SK-N-SH (cell line): ENCODE data around the gene RUVBL2. TPM values are rescaled to one million over a fixed set of nuclear protein-coding genes. Genes with fewer than 3 reads are reported as not detected.
"Not testable (repeated sequence)": the region's sequence is repeated elsewhere in the genome, so short reads cannot be mapped to it uniquely, and the experiment has no call there.

Experiments
- CTCF ChIA-PET: fragments of 300-600, 350-600 bp; formaldehyde crosslinking; extraction: SDS; loops from one replicate; lab custom pipeline; 2021; lab: Yijun Ruan, JAX
- POLR2A ChIA-PET: fragments of 350-600 bp; sonication (Branson Sonifier 250); formaldehyde crosslinking; extraction: SDS; loops from one replicate; lab custom pipeline; 2020; ENCODE audit warnings: antibody characterized with exemption, inconsistent platforms; lab: Yijun Ruan, JAX
- DNase-seq: peaks from one replicate; pipeline ENCODE4 v3.0.0; 2012
- H2AFZ ChIP-seq: fragments of 200-600 bp; sonication (generic); 2 replicates; pipeline ENCODE4 v1.8.1; 2016; ENCODE audit warnings: antibody characterized with exemption, mild to moderate bottlenecking, low read depth
- H3F3A ChIP-seq: fragments of 200-600 bp; sonication (generic); replicated peaks from 2 replicates; pipeline ENCODE3; 2016; ENCODE audit warnings: antibody characterized with exemption, mild to moderate bottlenecking; ENCODE audit not compliant: insufficient read depth
- H3K27ac ChIP-seq, 2 experiments: fragments of 200-500 bp in 1 of 2; fragments of 200-600 bp in 1 of 2; sonication (Bioruptor generic) in 1 of 2; sonication (generic), shearing (Covaris generic) in 1 of 2; 2 replicates each; pipeline versions ENCODE4 v1.5.1 to v1.6.1; 2014 to 2016; ENCODE audit warnings: low read depth in 2 of 2, inconsistent platforms in 1 of 2, low read length in 1 of 2, mild to moderate bottlenecking in 1 of 2, mixed read lengths in 1 of 2
- H3K27me3 ChIP-seq: fragments of 200-600 bp; sonication (generic), shearing (Covaris generic); 2 replicates; pipeline ENCODE4 v1.6.1; 2016; ENCODE audit warnings: mixed run types; ENCODE audit not compliant: insufficient read depth
- H3K36me3 ChIP-seq, 2 experiments: fragments of 200-500 bp in 1 of 2; fragments of 200-600 bp in 1 of 2; sonication (Bioruptor generic) in 1 of 2; sonication (generic) in 1 of 2; replicated peaks in 1 of 2; 2 replicates each; pipeline versions ENCODE3 to v1.5.1; 2014 to 2016; ENCODE audit warnings: low read length in 1 of 2, mild to moderate bottlenecking in 1 of 2; ENCODE audit not compliant: insufficient read depth in 2 of 2, control insufficient read depth in 1 of 2
- H3K4me1 ChIP-seq, 2 experiments: fragments of 200-500 bp in 1 of 2; fragments of 200-600 bp in 1 of 2; sonication (Bioruptor generic) in 1 of 2; sonication (generic), shearing (Covaris generic) in 1 of 2; 2 replicates each; pipeline versions ENCODE4 v1.5.1 to v1.6.1; 2014 to 2016; ENCODE audit warnings: low read depth in 1 of 2, low read length in 1 of 2, mixed run types in 1 of 2; ENCODE audit not compliant: insufficient read depth in 2 of 2, control insufficient read depth in 1 of 2
- H3K4me2 ChIP-seq: fragments of 200-600 bp; sonication (generic), shearing (Covaris generic); 2 replicates; pipeline ENCODE4 v1.6.1; 2017; ENCODE audit warnings: mixed run types
- H3K4me3 ChIP-seq, 2 experiments: fragments of 200-500 bp in 1 of 2; fragments of 200-600 bp in 1 of 2; sonication (Bioruptor generic) in 1 of 2; sonication (generic), shearing (Covaris generic) in 1 of 2; 2 replicates each; pipeline versions ENCODE4 v1.5.1 to v1.8.1; 2014 to 2016; ENCODE audit warnings: low read depth in 2 of 2, inconsistent platforms in 1 of 2, low read length in 1 of 2, mild to moderate bottlenecking in 1 of 2, mixed read lengths in 1 of 2, moderate library complexity in 1 of 2
- H3K79me2 ChIP-seq: fragments of 200-600 bp; sonication (generic); 2 replicates; pipeline ENCODE4 v1.8.1; 2017; ENCODE audit warnings: mild to moderate bottlenecking; ENCODE audit not compliant: insufficient read depth
- H3K9ac ChIP-seq: fragments of 200-600 bp; sonication (generic); 2 replicates; pipeline ENCODE4 v1.6.1; 2017; ENCODE audit warnings: mixed run types
- H3K9me2 ChIP-seq: fragments of 200-600 bp; sonication (generic); 2 replicates; pipeline ENCODE4 v1.6.1; 2017; ENCODE audit warnings: mixed run types
- H3K9me3 ChIP-seq: fragments of 200-600 bp; sonication (generic); 2 replicates; pipeline ENCODE4 v1.6.1; 2017; ENCODE audit warnings: mixed run types, mild to moderate bottlenecking, moderate library complexity
- H4K20me1 ChIP-seq: fragments of 200-600 bp; sonication (generic); 2 replicates; pipeline ENCODE4 v1.6.1; 2017; ENCODE audit warnings: mild to moderate bottlenecking, mixed run types; ENCODE audit not compliant: insufficient read depth
- WGBS: methylation state at CpG from one replicate; pipeline ENCODE4 v1.1.6; 2017; ENCODE audit warnings: low lambda C conversion rate; 5-methylcytosine and 5-hydroxymethylcytosine counted together
- polyA plus RNA-seq, 3 experiments: library from polyadenylated mRNA; depleted of rRNA; stranded (reverse); fragments of >200 nt; gene quantifications; 2 replicates each; pipeline ENCODE4 v1.2.3, GENCODE V29; 2012
- TF ChIP-seq, protein P1 (sequence below): fragments of 200-600 bp; sonication (generic); IDR thresholded peaks from 2 replicates; pipeline ENCODE4 v1.6.1; 2017; ENCODE audit warnings: antibody characterized with exemption, mild to moderate bottlenecking, moderate library complexity

Gene RUVBL2
- polyA plus RNA-seq, 1 of the 3 experiments (the other 2 are of a cell fraction): 459 TPM

DNA sequence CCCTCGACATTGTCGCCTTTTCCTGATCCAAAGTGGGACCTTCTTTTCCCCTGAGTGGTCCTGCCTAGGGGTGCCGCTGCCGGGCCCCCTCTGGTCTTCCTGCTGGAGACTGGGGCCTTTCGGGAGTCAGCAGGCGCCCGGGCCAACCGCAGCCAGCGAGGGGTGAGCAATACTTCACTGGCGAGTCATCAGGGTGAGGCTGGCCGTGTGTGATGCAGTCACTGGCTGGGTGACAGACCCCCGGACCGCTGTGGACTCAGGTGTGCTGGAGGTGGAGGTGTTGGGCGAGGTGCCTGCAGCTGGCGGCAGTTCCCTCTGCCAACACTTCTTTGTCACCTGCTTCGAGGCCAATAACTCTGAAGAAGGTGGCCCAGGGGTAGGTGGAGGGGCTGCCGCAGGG, 48.5 kb downstream of the RUVBL2 start (continued):
- TF ChIP-seq, protein P1, sequence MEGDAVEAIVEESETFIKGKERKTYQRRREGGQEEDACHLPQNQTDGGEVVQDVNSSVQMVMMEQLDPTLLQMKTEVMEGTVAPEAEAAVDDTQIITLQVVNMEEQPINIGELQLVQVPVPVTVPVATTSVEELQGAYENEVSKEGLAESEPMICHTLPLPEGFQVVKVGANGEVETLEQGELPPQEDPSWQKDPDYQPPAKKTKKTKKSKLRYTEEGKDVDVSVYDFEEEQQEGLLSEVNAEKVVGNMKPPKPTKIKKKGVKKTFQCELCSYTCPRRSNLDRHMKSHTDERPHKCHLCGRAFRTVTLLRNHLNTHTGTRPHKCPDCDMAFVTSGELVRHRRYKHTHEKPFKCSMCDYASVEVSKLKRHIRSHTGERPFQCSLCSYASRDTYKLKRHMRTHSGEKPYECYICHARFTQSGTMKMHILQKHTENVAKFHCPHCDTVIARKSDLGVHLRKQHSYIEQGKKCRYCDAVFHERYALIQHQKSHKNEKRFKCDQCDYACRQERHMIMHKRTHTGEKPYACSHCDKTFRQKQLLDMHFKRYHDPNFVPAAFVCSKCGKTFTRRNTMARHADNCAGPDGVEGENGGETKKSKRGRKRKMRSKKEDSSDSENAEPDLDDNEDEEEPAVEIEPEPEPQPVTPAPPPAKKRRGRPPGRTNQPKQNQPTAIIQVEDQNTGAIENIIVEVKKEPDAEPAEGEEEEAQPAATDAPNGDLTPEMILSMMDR: no peak

DNA sequence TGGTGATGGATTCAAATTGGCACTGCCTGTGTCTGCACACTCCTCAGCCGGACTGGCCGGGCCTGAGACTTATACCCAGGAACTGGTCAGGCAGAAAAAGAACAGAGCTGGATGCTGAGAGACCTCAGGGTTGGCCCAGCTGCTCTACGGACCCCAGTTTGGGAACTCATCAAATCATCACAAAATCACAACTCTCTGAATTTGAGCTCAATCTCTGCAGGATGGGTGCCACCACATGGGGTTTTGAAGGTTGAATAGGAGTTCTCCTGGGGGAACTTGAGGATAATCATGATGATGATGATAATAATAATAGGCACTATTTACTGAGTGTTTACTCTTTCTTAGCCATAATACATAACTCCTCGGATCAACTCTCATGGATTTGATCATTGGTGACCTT, 49.0 kb downstream of the RUVBL2 start:
- H3K27me3 ChIP-seq, H4K20me1 ChIP-seq, H2AFZ ChIP-seq, H3K4me2 ChIP-seq, DNase-seq, H3K9me3 ChIP-seq, H3K9me2 ChIP-seq, H3K4me3 ChIP-seq, H3K79me2 ChIP-seq, H3K27ac ChIP-seq, H3K36me3 ChIP-seq, H3K9ac ChIP-seq, H3K4me1 ChIP-seq, H3F3A ChIP-seq, POLR2A ChIA-PET: not testable (repeated sequence)
- CTCF ChIA-PET: interaction anchor here (0.7 to 1.1 kb wide), 2 partner anchors 156 to 1465 kb away, joined by 3 read pairs; no protein-coding TSS in a partner anchor
- 64% methylated on average over 1 of the region's 4 CpGs for WGBS

DNA sequence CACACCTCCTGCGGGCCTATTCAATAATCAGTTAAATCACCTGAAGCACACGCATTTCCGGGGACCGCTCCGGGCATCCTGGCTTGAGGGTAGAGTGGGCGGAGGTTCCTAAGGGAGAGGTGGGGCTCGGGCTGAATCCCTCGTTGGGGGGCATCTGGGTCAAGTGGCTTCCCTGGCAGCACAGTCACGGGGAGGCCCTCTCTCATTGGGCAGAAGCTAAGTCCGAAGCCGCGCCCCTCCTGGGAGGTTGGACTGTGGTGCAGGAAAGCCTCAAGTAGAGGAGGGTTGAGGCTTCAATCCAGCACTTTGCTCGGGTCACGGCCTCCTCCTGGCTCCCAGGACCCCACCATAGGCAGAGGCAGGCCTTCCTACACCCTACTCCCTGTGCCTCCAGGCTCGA, 49.9 kb downstream of the RUVBL2 start, which contains the start of gene CGB5:
TSS of gene CGB5 (plus strand) at position 301 of the 400 bp plus-strand sequence. CDS start 362 bp downstream, outside the sequence.
- WGBS: 57% methylated on average over 13 of the region's 15 CpGs
- H3K9ac ChIP-seq, CTCF ChIA-PET, H2AFZ ChIP-seq, H3K9me3 ChIP-seq, H3K27me3 ChIP-seq, POLR2A ChIA-PET, H3K4me1 ChIP-seq, DNase-seq, H3K9me2 ChIP-seq, H3K36me3 ChIP-seq, H4K20me1 ChIP-seq, H3K4me3 ChIP-seq, H3K4me2 ChIP-seq, H3K27ac ChIP-seq, H3K79me2 ChIP-seq, H3F3A ChIP-seq: not testable (repeated sequence)

DNA sequence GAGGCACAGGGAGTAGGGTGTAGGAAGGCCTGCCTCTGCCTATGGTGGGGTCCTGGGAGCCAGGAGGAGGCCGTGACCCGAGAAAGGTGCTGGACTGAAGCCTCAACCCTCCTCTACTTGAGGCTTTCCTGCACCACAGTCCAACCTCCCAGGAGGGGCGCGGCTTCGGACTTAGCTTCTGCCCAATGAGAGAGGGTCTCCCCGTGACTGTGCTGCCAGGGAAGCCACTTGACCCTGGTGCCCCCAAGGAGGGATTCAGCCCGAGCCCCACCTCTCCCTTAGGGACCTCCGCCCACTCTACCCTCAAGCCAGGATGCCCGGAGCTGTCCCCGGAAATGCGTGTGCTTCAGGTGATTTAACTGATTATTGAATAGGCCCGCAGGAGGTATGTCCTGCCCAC, 55.3 kb downstream of the RUVBL2 start, which contains the start of gene CGB8:
TSS of gene CGB8 (minus strand) at position 101 of the 400 bp plus-strand sequence. CDS start 372 bp downstream, outside the sequence.
- H3K4me3 ChIP-seq, H3K4me2 ChIP-seq, DNase-seq, H3K27me3 ChIP-seq, H3K9me3 ChIP-seq, H3K27ac ChIP-seq, H3K9me2 ChIP-seq, H3K4me1 ChIP-seq, H3K79me2 ChIP-seq, H3K9ac ChIP-seq, H4K20me1 ChIP-seq, H3F3A ChIP-seq, H2AFZ ChIP-seq, POLR2A ChIA-PET, CTCF ChIA-PET, H3K36me3 ChIP-seq: not testable (repeated sequence)
- WGBS: 70% methylated on average over 2 of the region's 12 CpGs

DNA sequence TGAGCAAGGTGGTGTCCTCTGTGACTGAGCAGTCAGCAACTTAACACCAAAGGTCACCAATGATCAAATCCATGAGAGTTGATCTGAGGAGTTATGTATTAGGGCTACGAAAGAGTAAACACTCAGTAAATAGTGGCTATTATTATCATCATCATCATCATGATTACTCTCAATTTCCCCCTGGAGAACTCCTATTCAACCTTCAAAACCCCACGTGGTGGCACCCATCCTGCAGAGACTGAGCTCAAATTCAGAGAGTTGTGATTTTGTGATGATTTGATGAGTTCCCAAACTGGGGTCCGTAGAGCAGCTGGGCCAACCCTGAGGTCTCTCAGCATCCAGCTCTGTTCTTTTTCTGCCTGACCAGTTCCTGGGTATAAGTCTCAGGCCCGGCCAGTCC, 56.1 kb downstream of the RUVBL2 start:
- H4K20me1 ChIP-seq, H3K36me3 ChIP-seq, H3K4me3 ChIP-seq, H3K9me3 ChIP-seq, H3K79me2 ChIP-seq, H3K27ac ChIP-seq, H3F3A ChIP-seq, H3K4me1 ChIP-seq, H3K9ac ChIP-seq, H3K9me2 ChIP-seq, H2AFZ ChIP-seq, POLR2A ChIA-PET, H3K4me2 ChIP-seq, CTCF ChIA-PET, H3K27me3 ChIP-seq, DNase-seq: not testable (repeated sequence)
- WGBS: 61% methylated on average over 3 of the region's 4 CpGs
